Glomerular visceral epithelial cell (primary cell): ENCODE data around the gene COBL.

ENCODE experiments used
- DNase-seq: peaks from one replicate; pipeline ENCODE4 v3.0.0-alpha.2; 2016; ENCODE audit errors: extremely low spot score

COBL gene

GRCh38 chr7:51276967-51277366 is 39.6 kb downstream of the COBL start:
- DNase-seq: no peak

DNA sequence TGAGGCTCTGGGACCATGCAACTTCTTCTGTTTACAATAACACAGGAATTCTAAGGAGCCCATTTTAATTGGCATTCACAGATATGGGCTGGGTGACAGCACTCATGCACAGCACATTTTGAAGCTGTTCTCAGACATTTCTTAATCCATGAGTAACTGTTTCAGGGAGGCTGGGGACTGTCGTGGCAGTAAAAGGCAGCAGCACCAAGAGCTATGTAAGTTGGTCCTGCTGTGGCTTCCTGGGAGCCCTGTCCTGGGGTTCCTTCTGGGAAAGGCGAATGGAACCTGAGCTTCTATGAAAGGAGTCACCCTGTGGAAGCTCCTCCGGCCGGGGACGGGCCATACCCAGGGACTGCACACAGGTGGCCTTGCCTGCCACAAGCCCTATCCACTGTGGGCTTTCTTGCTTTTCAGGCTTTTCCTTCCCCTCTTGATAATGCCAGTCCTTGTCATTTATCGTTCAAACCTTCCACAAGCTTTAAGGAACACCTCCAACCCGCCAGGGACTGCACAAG is 40.5 kb downstream of the COBL start:
- no peak for DNase-seq

GRCh38 chr7:51275532-51275931 is 41.1 kb downstream of the COBL start:
- no peak for DNase-seq

- no peak for DNase-seq
Observed at GRCh38 chr7:51274955-51275354, 41.7 kb downstream of the COBL start.

GRCh38 chr7:51274001-51274400 is 42.6 kb downstream of the COBL start:
- DNase-seq: no peak

- no peak for DNase-seq
Observed at GRCh38 chr7:51273360-51273759, 43.2 kb downstream of the COBL start.

DNA sequence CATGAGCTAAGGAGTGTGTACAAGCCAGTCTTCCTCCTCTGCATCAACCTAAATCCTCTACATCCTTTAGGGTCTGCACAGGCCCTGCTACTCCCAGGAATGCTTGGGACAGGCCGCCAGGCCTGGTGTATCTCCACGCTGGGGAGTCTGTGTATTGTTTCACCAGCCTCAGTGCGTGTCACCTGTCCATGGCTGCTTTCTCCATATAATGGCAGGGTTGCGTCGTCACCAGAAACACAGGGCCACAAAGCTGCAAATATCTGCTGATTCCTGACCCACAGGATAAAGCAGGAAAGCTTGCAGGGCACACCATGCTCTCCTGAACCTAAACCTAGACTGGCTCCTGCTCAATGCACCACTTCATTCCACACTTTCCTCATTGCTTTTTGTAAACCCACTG is 45.6 kb downstream of the COBL start:
- DNase-seq: no peak

DNA sequence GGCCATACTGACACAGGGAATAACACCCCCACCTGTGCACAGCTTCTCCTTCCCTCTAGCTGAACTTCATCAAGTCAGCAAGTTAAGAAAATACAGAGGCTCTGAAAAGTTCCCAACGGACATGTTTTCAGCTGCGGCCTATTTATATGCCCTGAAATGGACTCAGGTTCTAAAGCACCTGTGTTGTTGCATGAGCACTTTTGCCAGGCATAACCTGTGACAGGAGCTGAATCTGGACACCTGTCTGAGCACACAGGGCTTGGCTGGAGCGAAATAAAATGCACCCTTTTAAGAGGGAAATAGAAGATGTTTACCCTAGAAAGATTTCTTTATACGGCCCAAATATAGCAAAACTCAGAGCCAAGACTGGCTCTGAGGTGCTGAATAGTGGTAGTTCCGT is 46.7 kb downstream of the COBL start:
- no peak for DNase-seq

DNA sequence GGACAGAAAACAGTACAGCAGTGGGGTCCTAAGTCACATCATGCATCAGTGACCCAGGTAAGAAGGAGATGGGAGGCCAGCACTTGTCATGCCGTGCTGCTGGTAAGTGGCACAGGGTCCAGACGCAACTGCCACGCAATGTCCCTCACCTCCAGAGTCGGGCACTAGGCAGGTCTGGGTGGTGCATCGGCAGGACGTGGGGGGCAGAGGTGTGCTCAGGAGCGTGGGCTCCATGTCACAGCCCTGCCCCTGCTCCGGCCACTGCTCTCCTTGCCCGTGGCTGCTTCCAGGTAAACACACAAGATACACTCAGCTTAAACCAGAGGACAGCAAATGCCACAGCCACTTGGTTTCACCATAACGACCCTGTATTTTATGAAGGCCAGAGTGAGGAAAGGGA is 47.3 kb downstream of the COBL start:
- no peak for DNase-seq

GRCh38 chr7:51268859-51269258 is 47.8 kb downstream of the COBL start:
- no peak for DNase-seq

- DNase-seq: no peak
Observed at GRCh38 chr7:51267169-51267568, 49.4 kb downstream of the COBL start.

- no peak for DNase-seq
Observed at GRCh38 chr7:51265066-51265907, 51.3 kb downstream of the COBL start.

- no peak for DNase-seq
Observed at GRCh38 chr7:51263631-51264484, 52.8 kb downstream of the COBL start.

DNA sequence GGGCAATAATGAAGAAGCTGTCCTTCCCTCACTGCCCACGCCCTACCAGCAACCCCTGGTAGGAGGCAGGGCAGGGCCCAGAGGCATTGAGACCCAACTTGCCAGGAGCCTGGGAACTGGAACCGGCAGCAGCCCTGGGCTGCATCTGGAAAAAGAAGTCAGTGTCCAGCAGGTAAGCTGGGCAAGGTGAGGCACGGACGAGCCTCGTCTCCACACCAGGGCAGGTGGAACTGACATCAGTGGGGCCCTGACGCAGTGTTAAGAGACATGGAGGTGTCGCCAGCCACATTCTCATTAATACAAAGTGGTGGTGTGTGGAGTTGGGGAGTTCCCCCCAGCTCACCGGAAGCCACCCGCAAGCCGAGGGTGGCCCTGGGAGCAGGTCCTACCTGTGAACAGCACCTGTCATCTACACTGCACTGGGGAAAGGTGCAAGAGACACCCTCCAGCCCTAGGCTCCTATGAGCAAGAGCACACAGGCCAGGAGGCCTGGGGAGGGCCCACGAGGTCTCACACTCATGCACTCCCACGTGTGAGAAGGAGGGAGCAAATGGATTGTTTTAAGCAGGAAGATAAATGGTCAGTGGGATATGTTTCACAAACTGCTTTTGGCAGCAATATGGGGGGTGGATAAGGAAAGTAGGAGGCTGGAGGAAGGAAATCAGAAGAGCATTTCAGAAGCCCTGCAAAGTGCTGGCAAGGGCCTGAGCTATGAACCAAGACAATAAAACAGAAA is 53.6 kb downstream of the COBL start:
- DNase-seq: no peak

GRCh38 chr7:51261950-51262795 is 54.4 kb downstream of the COBL start:
- DNase-seq: no peak

DNA sequence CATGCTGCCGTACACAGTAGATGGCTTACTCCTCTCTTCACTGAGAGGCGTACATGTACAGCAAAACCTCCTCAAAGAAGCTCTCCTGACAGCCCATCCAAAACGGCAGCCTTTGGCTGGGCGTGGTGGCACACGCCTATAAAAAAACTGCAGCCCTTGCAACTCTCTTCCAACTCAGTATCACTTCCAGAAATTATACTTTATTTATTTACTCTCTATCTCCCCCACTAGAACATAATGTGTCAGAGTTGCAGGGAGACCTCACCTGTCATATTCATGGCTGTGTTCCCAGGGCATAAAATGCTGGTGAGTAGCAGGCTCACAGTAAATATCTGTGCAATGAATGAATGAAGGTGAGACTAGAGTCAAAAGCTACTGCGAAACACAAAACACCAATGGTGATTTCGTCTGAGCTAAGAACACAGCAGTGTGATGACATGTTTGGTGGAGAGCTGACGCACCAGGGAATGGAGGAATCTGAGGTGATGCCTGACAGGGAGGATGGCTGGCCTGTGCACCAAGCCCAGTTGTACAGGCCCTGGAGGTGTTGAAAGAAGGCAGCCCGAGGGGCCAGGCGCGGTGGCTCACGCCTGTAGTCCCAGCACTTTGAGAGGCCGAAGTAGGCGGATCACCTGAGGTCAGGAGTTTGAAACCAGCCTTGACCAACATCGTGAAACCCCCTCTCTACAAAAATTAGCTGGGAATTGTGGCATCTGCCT is 55.3 kb downstream of the COBL start:
- no peak for DNase-seq

- no peak for DNase-seq
Observed at GRCh38 chr7:51260516-51260915, 56.1 kb downstream of the COBL start.

- DNase-seq: no peak
Observed at GRCh38 chr7:51259766-51260165, 56.8 kb downstream of the COBL start.

DNA sequence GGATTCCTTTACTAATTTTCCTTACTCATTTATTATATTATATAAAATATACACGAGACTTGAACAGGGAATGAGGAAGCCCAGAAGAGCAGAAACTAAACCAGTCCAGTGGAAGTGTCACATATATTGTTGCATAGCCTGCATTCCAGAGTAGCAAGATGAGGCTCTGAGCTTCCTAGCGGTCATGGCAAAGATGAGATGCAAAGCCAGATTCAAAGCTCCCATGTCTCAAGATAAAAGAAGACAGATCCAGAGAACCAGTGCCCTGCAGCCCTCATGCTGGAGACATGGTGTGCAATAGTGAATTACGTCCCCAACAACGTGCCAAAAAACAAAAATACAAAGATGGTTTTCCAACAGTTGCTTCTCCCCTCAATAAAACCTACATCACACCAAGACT is 59.7 kb downstream of the COBL start:
- no peak for DNase-seq

DNA sequence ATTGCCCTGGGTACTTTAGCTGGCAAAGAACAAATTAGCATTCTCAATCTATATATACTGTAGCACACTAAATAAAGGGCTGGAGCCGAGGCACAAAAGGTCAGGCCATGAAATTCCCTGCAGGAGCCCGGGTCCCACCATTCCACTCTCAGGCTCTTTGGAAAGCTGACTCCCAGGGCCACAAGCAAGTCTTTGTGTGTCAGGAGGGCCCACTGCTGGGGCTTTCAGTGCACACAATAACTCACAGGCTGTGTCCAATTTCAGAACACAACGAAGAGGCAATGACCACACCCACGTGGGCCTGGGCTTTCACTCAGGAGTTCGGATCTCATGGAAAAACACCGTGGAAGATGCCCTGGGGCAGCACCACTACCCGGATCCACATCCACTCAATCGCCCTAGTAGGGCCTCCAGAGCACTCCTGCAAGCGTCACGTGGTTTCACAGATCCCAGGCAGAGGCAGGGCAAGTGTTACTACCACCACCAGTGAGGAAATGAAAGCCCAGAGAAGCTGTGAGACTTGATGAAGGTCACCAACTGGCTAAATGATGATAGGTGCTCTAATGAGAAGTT is 60.3 kb downstream of the COBL start:
- DNase-seq: no peak
